ENCODE results near the gene ITPA. TPM values are rescaled to one million over a fixed set of nuclear protein-coding genes. Genes with fewer than 3 reads are reported as not detected.

ITPA gene
- total and polyA plus RNA-seq, 2 donors (not counting 1 experiment from before 2014, with no cell fraction given) = 55.5 to 65.6 TPM

GRCh38 chr20:3195590-3196237 is 13.6 kb upstream of the ITPA start:
- H3K4me1 Mint-ChIP-seq = no peaks in the 10 kb centered on the region
- Histone ChIP-seq H3K79me2 (ENCODE audit: control insufficient read depth, insufficient read depth, low read length) (no peaks in the 10 kb centered on the region), H3K27ac (ENCODE audit: low read length in 2 of 2) (no peak overlapping the region), H3K4me2 (replicated peaks; ENCODE audit: low read depth, low read length, poor library complexity, severe bottlenecking) (no peak overlapping the region), H3K4me3 (ENCODE audit: control extremely low read depth in 1 of 5, extremely low read depth in 1 of 5, insufficient read depth in 1 of 5, low read depth in 2 of 5, low read length in 4 of 5) (no peak overlapping the region), H3K36me3 (replicated peaks in 1 of 2; ENCODE audit: control extremely low read depth in 1 of 2, control insufficient read depth in 1 of 2, extremely low read depth in 1 of 2, insufficient read depth in 2 of 2, low read length in 1 of 2) (peaks cover 5 to 72% of the 10 kb centered on the region in 2 experiments), H3K27me3 (replicated peaks in 1 of 4; ENCODE audit: control extremely low read depth in 1 of 4, control insufficient read depth in 3 of 4, insufficient read depth in 4 of 4, low read length in 3 of 4) (no peaks in the 10 kb centered on the region), H3K9ac (ENCODE audit: low read length) (no peak overlapping the region), H2AFZ (ENCODE audit: insufficient read depth, low read depth, low read length, poor library complexity, severe bottlenecking) (no peak overlapping the region), H3K4me1 (ENCODE audit: control insufficient read depth in 2 of 2, insufficient read depth in 2 of 2, low read length in 2 of 2) (no peaks in the 10 kb centered on the region), H4K20me1 (ENCODE audit: control insufficient read depth, insufficient read depth, low read length, poor library complexity, severe bottlenecking) (no peaks in the 10 kb centered on the region), H3K9me3 (ENCODE audit: control extremely low read depth in 1 of 3, control insufficient read depth in 2 of 3, insufficient read depth in 1 of 3, low read length in 2 of 3) (no peaks in the 10 kb centered on the region)
- H3K4me3 Mint-ChIP-seq = no peak overlapping the region
- ATAC-seq (ENCODE audit: low read depth) (no peak), DNase-seq (no peak)
- no peaks in the 10 kb centered on the region for H3K9me3 Mint-ChIP-seq (ENCODE audit: insufficient read depth)
- H3K27me3 Mint-ChIP-seq = no peaks in the 10 kb centered on the region
- intact Hi-C loops (cut with micrococcal nuclease) = no loop called here
- CTCF ChIA-PET = interaction anchor here (0.7 kb wide), 1 partner anchor 142 kb away, joined by 6 read pairs; no protein-coding TSS in a partner anchor
- no peak overlapping the region for H3K27ac Mint-ChIP-seq
- WGBS (ENCODE audit: insufficient coverage) = 89% methylated on average over 7 of the region's 7 CpGs
- TF ChIP-seq EZH2 (IDR thresholded peaks at IDR 0.05; ENCODE audit: borderline replicate concordance, insufficient read depth, low read depth, low read length, poor library complexity, severe bottlenecking) (no peak), CTCF (IDR thresholded peaks at IDR 0.05) (no peak)
- POLR2A ChIA-PET = no interaction called here

- Histone ChIP-seq H4K20me1 (ENCODE audit: control insufficient read depth, insufficient read depth, low read length, poor library complexity, severe bottlenecking) (peaks cover 4% of the 10 kb centered on the region), H2AFZ (ENCODE audit: insufficient read depth, low read depth, low read length, poor library complexity, severe bottlenecking) (no peak overlapping the region), H3K9me3 (ENCODE audit: control extremely low read depth in 1 of 3, control insufficient read depth in 2 of 3, insufficient read depth in 1 of 3, low read length in 2 of 3) (no peaks in the 10 kb centered on the region), H3K4me1 (ENCODE audit: control insufficient read depth in 2 of 2, insufficient read depth in 2 of 2, low read length in 2 of 2) (peaks cover 8 to 11% of the 10 kb centered on the region in 2 donors), H3K9ac (ENCODE audit: low read length) (no peak overlapping the region), H3K79me2 (ENCODE audit: control insufficient read depth, insufficient read depth, low read length) (peaks cover 22% of the 10 kb centered on the region), H3K27me3 (replicated peaks in 1 of 4; ENCODE audit: control extremely low read depth in 1 of 4, control insufficient read depth in 3 of 4, insufficient read depth in 4 of 4, low read length in 3 of 4) (no peaks in the 10 kb centered on the region), H3K36me3 (replicated peaks in 1 of 2; ENCODE audit: control extremely low read depth in 1 of 2, control insufficient read depth in 1 of 2, extremely low read depth in 1 of 2, insufficient read depth in 2 of 2, low read length in 1 of 2) (peaks cover 5 to 46% of the 10 kb centered on the region in 2 experiments), H3K4me3 (ENCODE audit: control extremely low read depth in 1 of 5, extremely low read depth in 1 of 5, insufficient read depth in 1 of 5, low read depth in 2 of 5, low read length in 4 of 5) (no peak overlapping the region), H3K27ac (ENCODE audit: low read length in 2 of 2) (no peak overlapping the region), H3K4me2 (replicated peaks; ENCODE audit: low read depth, low read length, poor library complexity, severe bottlenecking) (no peak overlapping the region)
- no peak for TF ChIP-seq CTCF (IDR thresholded peaks at IDR 0.05)
- TF ChIP-seq EZH2 (IDR thresholded peaks at IDR 0.05; ENCODE audit: borderline replicate concordance, insufficient read depth, low read depth, low read length, poor library complexity, severe bottlenecking) = no peak
- ATAC-seq (ENCODE audit: low read depth) = no peak
- WGBS (ENCODE audit: insufficient coverage) = no CpG with 5 or more reads among the region's 2 CpGs
- POLR2A ChIA-PET = no interaction called here
- H3K4me1 Mint-ChIP-seq = peaks cover 9% of the 10 kb centered on the region
- no peaks in the 10 kb centered on the region for H3K9me3 Mint-ChIP-seq (ENCODE audit: insufficient read depth)
- H3K27ac Mint-ChIP-seq = no peak overlapping the region
- CTCF ChIA-PET = no interaction called here
- no peaks in the 10 kb centered on the region for H3K27me3 Mint-ChIP-seq
- no peak for DNase-seq
- intact Hi-C loops (cut with micrococcal nuclease) = no loop called here
- no peak overlapping the region for H3K4me3 Mint-ChIP-seq
Observed at GRCh38 chr20:3199206-3199605, 10.1 kb upstream of the ITPA start.

Data from B cell (primary cell).